NCI-H748 (cell line): ENCODE data around the gene TOR2A.
"Not testable (repeated sequence)": the region's sequence is repeated elsewhere in the genome, so short reads cannot be mapped to it uniquely, and the experiment has no call there.

Experiments
- DNase-seq: peaks from one replicate; lab custom pipeline; 2025; ENCODE audit not compliant: unreplicated experiment; lab: John Stamatoyannopoulos, UW

Gene TOR2A

DNA sequence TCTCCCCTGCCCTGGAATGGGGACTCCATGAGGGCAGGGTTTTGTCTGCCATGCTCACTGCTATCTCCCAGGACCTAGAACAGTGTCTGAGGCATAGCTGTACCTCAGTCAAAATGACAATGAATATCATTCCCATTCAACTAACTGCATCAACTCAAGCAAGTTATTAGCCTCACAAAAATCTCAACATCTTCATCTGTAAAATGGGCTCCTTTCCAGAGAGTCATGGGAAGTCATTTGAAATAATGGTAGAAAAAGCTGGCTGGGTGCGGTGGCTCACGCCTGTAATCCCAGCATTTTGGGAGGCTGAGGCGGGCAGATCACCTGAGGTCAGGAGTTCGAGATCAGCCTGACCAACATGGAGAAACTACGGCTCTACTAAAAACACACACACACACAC is 34.0 kb upstream of the TOR2A start:
- DNase-seq, result no peak

DNA sequence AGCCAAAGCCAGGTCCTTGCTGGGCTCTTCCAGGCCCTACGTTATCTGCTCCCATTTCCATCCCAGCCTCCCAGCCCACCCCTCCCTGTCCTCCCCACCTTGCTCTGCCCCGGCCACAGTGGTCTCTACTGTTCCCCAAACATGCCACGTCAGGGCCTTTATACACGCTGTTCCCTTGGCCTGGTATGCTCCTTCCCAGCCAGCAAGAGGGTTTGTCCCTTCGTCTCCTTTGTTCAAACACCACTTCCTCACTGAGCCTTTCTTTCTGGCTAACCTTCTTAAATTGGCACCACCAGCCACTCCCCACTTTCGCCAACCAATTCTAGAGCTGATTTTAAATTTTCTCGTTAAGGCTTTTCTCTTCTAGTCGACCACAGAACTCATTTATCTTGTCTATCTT is 33.6 kb upstream of the TOR2A start:
- DNase-seq, result no peak

DNA sequence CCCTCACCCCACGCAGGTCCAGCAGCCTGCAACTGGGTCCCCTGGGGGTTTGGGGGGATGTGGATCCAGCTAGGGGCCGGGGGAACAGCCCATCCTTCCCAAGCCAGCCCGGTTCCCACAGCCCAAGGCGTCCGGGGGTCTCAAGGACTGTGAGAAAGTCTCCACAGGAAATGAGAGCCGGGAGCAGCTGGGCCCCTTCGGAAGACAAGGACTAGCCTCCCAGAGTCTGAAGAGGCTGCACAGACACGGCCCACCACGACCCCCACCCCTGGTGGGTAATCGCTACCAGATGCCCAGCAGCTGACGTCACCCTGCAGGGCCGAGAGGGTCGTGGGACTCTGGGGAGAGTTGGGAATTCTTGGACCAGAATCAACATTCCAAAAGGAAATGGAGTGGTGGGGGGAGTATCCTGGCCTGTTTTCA is 32.8 kb upstream of the TOR2A start:
- DNase-seq, result no peak

GRCh38 chr9:127767410-127767809 is 32.3 kb upstream of the TOR2A start:
- DNase-seq, result no peak

DNA sequence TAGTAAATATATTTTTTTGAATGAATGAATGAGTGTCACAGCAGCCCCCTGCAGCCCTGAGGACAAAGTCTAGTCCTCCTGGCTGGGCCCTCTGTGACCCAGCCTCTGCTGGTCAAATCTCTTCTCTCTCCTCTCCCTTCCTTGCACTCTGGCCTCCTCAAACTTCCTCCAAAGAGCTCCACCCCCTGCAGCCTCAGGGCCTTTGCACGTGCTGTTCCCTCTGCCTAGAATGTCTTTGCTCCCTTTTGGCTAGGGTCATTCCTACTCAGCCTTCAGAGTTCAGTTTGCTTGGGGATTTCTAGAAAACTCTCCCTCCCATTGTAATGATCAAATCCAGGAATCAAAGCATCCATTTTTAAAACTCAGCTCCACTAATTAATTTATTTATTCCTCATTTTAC is 30.3 kb upstream of the TOR2A start:
- no peak for DNase-seq

- peak; percentile 39 for DNase-seq
Measured at GRCh38 chr9:127763918-127764384, 28.9 kb upstream of the TOR2A start.

- no peak for DNase-seq
Measured at GRCh38 chr9:127762111-127762676, 27.1 kb upstream of the TOR2A start.

DNA sequence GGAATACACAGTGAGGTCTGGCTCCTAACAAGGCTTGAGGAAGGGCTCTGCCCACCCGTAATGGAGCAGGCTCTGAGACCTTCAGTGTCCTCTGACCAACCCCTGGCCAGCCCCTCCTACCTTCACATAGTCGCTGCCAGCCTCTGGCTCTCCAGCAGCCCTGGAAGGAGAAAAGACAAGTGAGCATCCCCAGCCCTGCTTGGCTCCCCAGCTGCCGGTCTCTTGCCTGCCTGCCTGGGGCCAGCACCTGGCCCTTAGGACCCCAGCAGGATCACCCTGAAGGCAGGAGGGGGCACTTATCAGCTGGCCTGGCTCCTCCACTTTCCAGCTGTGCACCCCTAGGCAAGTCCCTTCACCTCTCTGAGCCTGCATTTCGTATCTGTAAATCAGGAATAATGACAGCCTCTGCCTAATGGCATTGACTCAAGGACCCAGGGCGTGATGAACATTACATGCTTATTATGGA is 26.4 kb upstream of the TOR2A start:
- no peak for DNase-seq

GRCh38 chr9:127761061-127761460 is 26.0 kb upstream of the TOR2A start:
- DNase-seq, result no peak

- DNase-seq, result no peak
Measured at GRCh38 chr9:127758843-127759242, 23.7 kb upstream of the TOR2A start.

- not testable (repeated sequence) for DNase-seq
Measured at GRCh38 chr9:127756776-127757175, 21.7 kb upstream of the TOR2A start.

DNA sequence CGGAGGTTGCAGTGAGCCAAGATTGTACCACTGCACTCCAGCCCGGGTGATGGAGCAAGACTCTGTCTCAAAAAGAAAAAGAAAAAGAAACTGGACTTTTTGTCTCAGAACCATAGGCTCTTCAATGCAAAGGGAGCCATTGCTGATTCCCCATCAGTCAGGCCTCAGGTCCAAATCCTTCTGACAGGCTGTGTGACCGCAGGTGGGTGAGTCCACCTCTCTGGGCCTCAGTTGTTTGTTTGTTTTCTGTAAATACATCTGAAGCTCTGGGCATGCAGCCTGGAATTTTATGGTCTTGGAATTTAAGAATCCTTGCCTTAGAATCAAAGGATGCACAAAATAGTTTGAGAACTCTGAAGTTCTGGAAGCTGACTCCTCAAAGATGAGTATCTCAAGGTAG is 21.1 kb upstream of the TOR2A start:
- DNase-seq, result no peak

DNA sequence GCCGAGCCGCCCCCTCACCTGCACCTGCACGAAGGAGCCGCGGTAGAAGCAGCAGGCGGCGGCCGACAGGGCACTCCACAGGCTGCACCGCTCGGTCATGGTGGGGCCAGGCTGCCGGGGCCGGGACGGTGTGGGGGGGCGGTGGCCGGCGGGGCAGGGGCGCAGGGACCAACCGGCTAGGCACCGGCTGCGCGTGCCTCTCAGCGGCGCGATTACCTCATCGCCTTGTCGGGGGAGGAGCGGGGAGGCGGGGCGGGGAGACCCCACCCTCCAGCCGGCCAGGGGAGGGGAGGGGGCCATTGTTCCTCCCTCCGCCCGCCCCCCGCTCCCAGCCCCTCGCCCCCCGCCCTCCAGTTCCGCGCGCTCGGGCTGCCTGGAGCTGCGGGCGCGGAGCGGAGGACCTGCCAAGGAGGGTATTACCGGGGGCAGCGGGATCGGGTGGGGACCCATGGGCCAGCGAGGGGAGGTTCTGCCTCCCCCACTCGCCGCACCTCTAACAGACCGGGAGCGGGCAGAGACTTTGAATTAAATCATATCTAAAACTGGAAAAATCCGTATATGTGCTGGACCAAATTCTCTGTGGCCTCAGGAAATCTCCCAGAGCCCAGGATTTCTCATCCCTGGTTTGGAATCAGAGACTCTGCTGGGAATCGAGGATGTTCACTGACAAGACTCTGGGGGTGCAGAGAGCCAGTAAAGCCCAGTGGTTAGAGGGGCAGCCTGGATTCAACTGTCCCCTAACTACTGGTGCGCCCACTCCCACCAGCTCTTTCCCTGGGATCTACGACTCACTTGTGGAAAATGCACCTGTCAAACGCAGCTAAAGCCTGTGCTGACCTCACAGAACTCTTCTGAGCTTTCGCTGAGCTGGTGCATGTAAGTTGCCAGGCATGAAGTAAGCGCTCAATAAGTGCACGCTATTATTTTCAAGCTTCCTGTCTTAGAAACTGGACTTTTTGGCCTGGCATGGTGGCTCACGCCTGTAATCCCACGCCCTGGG is 20.3 kb upstream of the TOR2A start:
- peak; percentile 69 for DNase-seq

DNA sequence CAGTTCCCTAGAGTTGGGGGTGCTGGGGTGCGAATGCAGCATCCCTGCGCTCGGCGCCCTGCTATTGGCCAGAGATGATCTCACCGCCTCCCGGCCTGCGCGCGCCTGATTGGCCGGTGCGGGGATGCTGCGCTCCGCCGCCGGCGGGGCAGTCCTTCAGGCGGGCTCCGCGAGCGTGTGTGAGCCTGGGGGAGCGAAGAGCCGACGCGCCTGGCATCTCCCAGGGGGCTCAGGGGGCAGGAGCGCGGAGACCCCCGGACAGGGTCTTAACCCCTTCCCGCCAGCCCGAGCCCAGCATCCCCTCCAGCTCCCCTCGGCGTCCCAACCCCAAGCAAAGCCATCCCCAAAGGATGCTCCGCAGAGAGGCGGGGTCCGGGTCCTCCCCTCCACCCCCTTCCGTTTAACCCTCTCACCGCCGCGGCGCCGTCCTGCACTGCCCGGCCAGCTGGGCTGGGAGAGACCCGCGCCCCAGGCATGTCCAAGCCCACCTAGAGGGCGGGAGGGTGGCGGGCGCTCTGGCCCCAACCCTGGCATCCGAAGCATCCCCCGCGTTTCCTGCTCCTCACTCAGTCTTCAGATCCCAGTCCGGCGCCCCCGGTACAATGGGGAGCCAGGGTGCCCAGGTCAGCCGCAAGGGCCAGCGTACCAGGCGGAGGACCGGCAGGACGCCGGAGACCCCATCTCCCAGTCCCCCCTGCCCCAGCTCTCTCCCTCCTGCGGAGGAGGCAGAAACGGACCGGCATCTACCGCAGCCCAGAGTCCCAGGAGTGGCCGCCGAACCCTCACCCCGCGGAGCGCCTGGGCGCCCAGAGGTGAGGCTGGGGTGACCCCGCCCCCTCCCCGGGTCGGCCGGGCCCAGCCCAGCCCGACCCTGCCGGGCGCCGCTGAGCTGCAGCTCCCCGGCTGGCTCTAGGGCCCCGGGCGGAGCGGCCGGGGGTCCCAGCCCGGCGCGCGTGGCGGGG is 19.3 kb upstream of the TOR2A start:
- DNase-seq, result peak; percentile 79

DNA sequence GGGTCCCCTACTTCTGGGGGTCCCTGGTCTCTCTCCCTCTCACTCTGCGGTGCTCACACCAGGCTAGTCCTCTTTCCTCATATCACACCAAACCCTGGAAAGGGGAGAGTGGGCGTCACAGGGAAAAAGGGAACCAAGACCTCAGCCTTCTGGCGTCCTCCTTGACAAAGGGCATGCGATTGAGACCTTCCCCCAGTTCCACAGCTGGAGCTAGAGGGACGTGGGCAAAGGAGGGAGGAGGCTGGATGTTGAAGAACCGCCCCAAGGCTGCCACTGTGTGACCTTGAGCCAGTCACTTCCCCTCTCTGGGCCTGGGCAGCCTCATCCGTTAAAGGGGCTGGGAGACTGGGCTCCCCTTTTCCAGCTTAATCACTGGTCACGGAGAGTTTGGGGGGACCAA is 18.5 kb upstream of the TOR2A start:
- DNase-seq, result no peak

GRCh38 chr9:127753148-127753547 is 18.1 kb upstream of the TOR2A start:
- no peak for DNase-seq

- DNase-seq, result no peak
Measured at GRCh38 chr9:127751269-127752054, 16.4 kb upstream of the TOR2A start.

DNA sequence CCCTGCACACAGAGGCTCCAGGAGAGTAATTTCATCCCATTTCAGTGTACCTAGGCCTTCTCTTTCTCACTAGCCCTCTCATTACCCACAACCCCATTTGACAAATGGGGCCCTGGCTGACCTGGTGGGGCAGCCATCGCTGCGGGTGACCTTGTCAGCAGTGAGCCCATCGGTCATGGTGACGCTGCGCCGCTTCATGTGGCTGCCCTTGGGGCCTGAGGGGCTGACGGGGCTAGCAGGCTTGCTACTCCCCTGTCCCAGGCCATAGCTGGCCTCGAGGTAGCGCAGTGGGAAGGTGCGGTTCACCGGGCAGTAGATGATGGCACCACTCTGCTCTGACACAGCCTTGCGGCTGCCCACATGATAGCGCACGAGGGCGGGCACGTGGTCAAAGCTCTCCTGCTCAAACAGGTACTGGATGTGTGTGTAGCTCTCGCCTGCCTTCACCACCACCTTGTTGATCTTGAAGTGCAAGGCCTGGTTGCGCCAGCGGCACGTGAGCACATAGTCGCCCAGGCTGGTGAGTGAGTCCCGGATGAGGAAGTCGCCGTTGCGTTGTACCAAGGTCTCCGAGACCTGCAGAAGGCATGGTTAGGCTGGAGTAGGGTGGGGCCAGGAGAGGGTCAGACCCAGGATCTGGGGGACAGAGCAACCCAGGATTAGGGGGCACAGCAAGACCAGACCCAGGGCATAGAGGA is 14.1 kb upstream of the TOR2A start:
- no peak for DNase-seq

DNA sequence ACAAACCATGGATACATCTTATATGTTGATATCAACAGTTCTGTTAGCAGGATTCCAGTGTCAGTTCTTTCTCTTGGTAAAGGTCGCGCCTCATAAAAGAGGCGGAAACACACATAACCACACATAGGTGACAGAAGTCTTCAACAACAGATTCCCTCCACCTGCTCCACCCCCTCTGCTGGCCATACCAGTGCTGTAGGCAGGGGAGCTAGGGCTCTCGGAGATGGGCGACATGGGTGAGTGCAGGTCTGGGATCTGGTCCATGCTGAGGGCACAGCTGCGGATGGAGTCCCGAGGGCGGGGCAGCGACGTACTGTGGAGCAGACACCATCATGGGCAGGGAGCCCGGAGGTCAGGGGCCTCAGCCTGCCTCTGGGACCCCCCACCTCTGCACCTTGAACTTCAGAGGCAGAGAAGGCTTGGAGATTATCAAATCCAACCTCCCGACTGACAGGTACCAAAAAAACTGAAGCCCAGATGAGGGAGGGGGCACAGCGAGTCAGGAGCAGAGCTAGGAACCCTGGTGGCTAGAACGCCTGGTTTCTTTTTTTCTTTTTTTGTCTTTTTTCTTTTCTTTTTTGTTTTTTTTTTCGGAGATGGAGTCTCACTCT is 12.0 kb upstream of the TOR2A start:
- no peak for DNase-seq
